HFFc6 (cell line): Measurements from ENCODE around the gene OGFRL1. TPM values are rescaled to one million over a fixed set of nuclear protein-coding genes. Genes with fewer than 3 reads are reported as not detected.

ENCODE experiments used
- DNase-seq: peaks from one replicate; pipeline ENCODE4 v3.0.0-alpha.2; 2018
- H3K27ac Mint-ChIP-seq: 2 replicates; pipeline ENCODE4 v1.8.0; 2020; ENCODE audit warnings: mild to moderate bottlenecking, mixed read lengths
- H3K27me3 Mint-ChIP-seq: 2 replicates; pipeline ENCODE4 v1.8.0; 2021; ENCODE audit warnings: mild to moderate bottlenecking, moderate library complexity, mixed read lengths; ENCODE audit not compliant: insufficient read depth
- H3K36me3 Mint-ChIP-seq: 2 replicates; pipeline ENCODE4 v1.8.0; 2021; ENCODE audit warnings: low read depth, mixed read lengths
- H3K4me1 Mint-ChIP-seq: 2 replicates; pipeline ENCODE4 v1.8.0; 2020; ENCODE audit warnings: low read depth, mixed read lengths
- H3K4me3 Mint-ChIP-seq: 2 replicates; pipeline ENCODE4 v1.8.0; 2020; ENCODE audit warnings: mild to moderate bottlenecking, moderate library complexity, mixed read lengths
- H3K9me3 Mint-ChIP-seq: 2 replicates; pipeline ENCODE4 v1.8.0; 2020; ENCODE audit warnings: mild to moderate bottlenecking, mixed read lengths
- total RNA-seq, 6 experiments: library from RNA; stranded (reverse); fragmentation: NEBNext Ultra II Directional; extraction: Animal tissue kit (Norgen Biotek cat#: 25700); gene quantifications; 2 replicates in 1 of 6; 3 replicates in 5 of 6; pipeline ENCODE4 v1.2.3, GENCODE V29; 2021
- TF ChIP-seq, protein P1 (sequence below): fragments of 200-600 bp; sonication (generic); IDR thresholded peaks from 2 replicates; pipeline ENCODE4 v1.5.0; 2021; ENCODE audit warnings: antibody characterized with exemption, mild to moderate bottlenecking

The OGFRL1 gene
- total RNA-seq, 6 experiments from 2014 or later, result 21.4 to 34.5 (median 25.2) TPM

DNA sequence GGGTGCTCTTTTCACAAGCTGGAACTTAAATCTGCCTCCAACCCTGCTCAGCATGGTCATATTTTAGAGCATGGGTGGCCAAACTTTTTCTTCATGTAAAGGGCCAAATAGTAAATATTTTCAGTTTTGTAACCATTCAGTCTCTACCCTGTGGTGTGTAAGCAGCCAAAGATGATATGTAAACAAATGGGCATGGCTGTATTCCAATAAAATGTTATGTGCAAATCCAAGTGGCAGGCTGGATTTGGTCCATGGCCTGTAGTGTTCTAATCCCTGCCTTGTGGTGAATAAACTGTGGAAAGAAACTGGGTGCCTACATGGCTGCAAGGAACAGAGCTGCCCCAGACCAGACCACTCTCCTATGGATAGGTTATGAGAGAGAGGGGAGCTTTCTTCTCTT, 32.7 kb downstream of the OGFRL1 start:
- DNase-seq, result no peak
- Mint-ChIP-seq H3K27me3 (no peaks in the 10 kb centered on the region), H3K36me3 (0 out of 2 replicates have a peak, but pooled peaks cover 6% of the 10 kb centered on the region), H3K4me3 (no peak overlapping the region), H3K4me1 (peaks cover 3% of the 10 kb centered on the region; the same call in 1 of the 2 replicates), H3K27ac (no peak overlapping the region), H3K9me3 (no peaks in the 10 kb centered on the region)
- TF ChIP-seq, protein P1, sequence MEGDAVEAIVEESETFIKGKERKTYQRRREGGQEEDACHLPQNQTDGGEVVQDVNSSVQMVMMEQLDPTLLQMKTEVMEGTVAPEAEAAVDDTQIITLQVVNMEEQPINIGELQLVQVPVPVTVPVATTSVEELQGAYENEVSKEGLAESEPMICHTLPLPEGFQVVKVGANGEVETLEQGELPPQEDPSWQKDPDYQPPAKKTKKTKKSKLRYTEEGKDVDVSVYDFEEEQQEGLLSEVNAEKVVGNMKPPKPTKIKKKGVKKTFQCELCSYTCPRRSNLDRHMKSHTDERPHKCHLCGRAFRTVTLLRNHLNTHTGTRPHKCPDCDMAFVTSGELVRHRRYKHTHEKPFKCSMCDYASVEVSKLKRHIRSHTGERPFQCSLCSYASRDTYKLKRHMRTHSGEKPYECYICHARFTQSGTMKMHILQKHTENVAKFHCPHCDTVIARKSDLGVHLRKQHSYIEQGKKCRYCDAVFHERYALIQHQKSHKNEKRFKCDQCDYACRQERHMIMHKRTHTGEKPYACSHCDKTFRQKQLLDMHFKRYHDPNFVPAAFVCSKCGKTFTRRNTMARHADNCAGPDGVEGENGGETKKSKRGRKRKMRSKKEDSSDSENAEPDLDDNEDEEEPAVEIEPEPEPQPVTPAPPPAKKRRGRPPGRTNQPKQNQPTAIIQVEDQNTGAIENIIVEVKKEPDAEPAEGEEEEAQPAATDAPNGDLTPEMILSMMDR, result no peak

GRCh38 chr6:71324194-71324785, 35.7 kb downstream of the OGFRL1 start:
- TF ChIP-seq, protein P1, result no peak
- Mint-ChIP-seq H3K27me3 (no peaks in the 10 kb centered on the region; the same call in 1 of the 2 replicates), H3K36me3 (peaks cover 6% of the 10 kb centered on the region; the same call in 1 of the 2 replicates), H3K9me3 (no peaks in the 10 kb centered on the region), H3K4me1 (peaks cover 15% of the 10 kb centered on the region), H3K4me3 (no peak overlapping the region), H3K27ac (no peak overlapping the region)
- DNase-seq, result no peak

DNA sequence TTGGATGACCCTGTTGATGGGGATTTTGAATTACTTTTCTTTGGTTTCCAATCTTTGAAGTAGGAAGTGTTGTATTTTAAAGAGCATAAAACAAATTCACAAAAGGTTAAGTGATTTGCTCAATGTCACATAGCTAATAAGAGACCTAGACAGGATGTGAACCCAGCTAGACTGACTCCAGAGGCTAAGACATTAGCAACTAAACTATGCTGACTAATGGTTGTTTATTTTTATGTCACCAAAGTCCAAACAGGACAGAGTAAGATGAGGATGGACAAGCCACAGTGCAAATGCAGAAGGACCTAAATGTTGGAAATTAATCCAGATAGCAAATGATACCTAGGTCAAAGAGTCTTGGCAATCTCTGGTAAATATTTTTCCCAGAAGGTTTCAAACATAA, 38.0 kb downstream of the OGFRL1 start:
- Mint-ChIP-seq H3K27ac (no peak overlapping the region), H3K36me3 (no peaks in the 10 kb centered on the region; the same call in 1 of the 2 replicates), H3K27me3 (no peaks in the 10 kb centered on the region; the same call in 1 of the 2 replicates), H3K4me3 (no peak overlapping the region), H3K4me1 (peaks cover 20% of the 10 kb centered on the region), H3K9me3 (no peaks in the 10 kb centered on the region)
- DNase-seq, result no peak
- TF ChIP-seq, protein P1, result no peak

- H3K36me3 Mint-ChIP-seq, result no peaks in the 10 kb centered on the region; the same call in 1 of the 2 replicates
- peaks cover 59% of the 10 kb centered on the region for H3K4me1 Mint-ChIP-seq
- no peaks in the 10 kb centered on the region for H3K9me3 Mint-ChIP-seq
- TF ChIP-seq, protein P1, result no peak
- H3K27me3 Mint-ChIP-seq, result peaks cover 2% of the 10 kb centered on the region; the same call in 1 of the 2 replicates
- no peak overlapping the region for H3K4me3 Mint-ChIP-seq
- DNase-seq, result no peak
- no peak overlapping the region for H3K27ac Mint-ChIP-seq
Measured at GRCh38 chr6:71330501-71330900, 41.9 kb downstream of the OGFRL1 start.

- peak overlapping the region; percentile 32; the same call in 1 of the 2 replicates for H3K27ac Mint-ChIP-seq
- H3K4me1 Mint-ChIP-seq, result peaks cover 65% of the 10 kb centered on the region
- H3K4me3 Mint-ChIP-seq, result no peak overlapping the region
- peaks cover 9% of the 10 kb centered on the region for H3K36me3 Mint-ChIP-seq
- no peak for DNase-seq
- peaks cover 4% of the 10 kb centered on the region; the same call in 1 of the 2 replicates for H3K9me3 Mint-ChIP-seq
- peaks cover 2% of the 10 kb centered on the region; the same call in 1 of the 2 replicates for H3K27me3 Mint-ChIP-seq
- TF ChIP-seq, protein P1, result no peak
Measured at GRCh38 chr6:71332012-71332411, 43.4 kb downstream of the OGFRL1 start.
